ENCODE measurements around the gene SYNPO2L.

GRCh38 chr10:73641328-73642060 lies 14.3 kb downstream of the SYNPO2L start, which contains the start of gene MYOZ1:
- TF ChIP-seq, protein P1, sequence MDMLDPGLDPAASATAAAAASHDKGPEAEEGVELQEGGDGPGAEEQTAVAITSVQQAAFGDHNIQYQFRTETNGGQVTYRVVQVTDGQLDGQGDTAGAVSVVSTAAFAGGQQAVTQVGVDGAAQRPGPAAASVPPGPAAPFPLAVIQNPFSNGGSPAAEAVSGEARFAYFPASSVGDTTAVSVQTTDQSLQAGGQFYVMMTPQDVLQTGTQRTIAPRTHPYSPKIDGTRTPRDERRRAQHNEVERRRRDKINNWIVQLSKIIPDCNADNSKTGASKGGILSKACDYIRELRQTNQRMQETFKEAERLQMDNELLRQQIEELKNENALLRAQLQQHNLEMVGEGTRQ (CRISPR knock-in tag; IDR thresholded peaks at IDR 0.05) = no peak
- TF ChIP-seq GABPB1 (CRISPR knock-in tag; IDR thresholded peaks at IDR 0.05) (no peak), TCF7L2 (IDR thresholded peaks at IDR 0.05; ENCODE audit: low read depth, low read length) (no peak), YY1 (IDR thresholded peaks at IDR 0.05; ENCODE audit: borderline replicate concordance in 1 of 3, control insufficient read depth in 1 of 3, extremely low read depth in 1 of 3, insufficient read depth in 3 of 3, insufficient read length in 1 of 3, insufficient replicate concordance in 2 of 3, low read depth in 1 of 3, low read length in 2 of 3) (no peak), ATF7 (IDR thresholded peaks at IDR 0.05) (no peak), TBP (optimal IDR thresholded peaks at IDR 0.05; ENCODE audit: low read depth, low read length) (no peak), RBFOX2 (IDR thresholded peaks at IDR 0.05; ENCODE audit: low read depth, low read length) (no peak), MTA2 (IDR thresholded peaks at IDR 0.05; ENCODE audit: low read depth) (no peak), ZSCAN29 (IDR thresholded peaks at IDR 0.05) (no peak)
- TF ChIP-seq, protein P2, sequence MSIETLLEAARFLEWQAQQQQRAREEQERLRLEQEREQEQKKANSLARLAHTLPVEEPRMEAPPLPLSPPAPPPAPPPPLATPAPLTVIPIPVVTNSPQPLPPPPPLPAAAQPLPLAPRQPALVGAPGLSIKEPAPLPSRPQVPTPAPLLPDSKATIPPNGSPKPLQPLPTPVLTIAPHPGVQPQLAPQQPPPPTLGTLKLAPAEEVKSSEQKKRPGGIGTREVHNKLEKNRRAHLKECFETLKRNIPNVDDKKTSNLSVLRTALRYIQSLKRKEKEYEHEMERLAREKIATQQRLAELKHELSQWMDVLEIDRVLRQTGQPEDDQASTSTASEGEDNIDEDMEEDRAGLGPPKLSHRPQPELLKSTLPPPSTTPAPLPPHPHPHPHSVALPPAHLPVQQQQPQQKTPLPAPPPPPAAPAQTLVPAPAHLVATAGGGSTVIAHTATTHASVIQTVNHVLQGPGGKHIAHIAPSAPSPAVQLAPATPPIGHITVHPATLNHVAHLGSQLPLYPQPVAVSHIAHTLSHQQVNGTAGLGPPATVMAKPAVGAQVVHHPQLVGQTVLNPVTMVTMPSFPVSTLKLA (conservative IDR thresholded peaks at IDR 0.05) = no peak
- TF ChIP-seq, protein P3, sequence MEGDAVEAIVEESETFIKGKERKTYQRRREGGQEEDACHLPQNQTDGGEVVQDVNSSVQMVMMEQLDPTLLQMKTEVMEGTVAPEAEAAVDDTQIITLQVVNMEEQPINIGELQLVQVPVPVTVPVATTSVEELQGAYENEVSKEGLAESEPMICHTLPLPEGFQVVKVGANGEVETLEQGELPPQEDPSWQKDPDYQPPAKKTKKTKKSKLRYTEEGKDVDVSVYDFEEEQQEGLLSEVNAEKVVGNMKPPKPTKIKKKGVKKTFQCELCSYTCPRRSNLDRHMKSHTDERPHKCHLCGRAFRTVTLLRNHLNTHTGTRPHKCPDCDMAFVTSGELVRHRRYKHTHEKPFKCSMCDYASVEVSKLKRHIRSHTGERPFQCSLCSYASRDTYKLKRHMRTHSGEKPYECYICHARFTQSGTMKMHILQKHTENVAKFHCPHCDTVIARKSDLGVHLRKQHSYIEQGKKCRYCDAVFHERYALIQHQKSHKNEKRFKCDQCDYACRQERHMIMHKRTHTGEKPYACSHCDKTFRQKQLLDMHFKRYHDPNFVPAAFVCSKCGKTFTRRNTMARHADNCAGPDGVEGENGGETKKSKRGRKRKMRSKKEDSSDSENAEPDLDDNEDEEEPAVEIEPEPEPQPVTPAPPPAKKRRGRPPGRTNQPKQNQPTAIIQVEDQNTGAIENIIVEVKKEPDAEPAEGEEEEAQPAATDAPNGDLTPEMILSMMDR (IDR thresholded peaks at IDR 0.05 in 2 of 3, conservative IDR thresholded peaks at IDR 0.05 in 1 of 3; ENCODE audit: insufficient read depth in 2 of 3, low read depth in 1 of 3, low read length in 3 of 3) = no peak
